Hepatocyte (in vitro differentiated cells): ENCODE data around the gene LRRC3B. TPM values are rescaled to one million over a fixed set of nuclear protein-coding genes. Genes with fewer than 3 reads are reported as not detected.

Experiments used
- DNase-seq: peaks from one replicate; pipeline ENCODE4 v3.0.0-alpha.2; 2016; ENCODE audit warnings: low spot score
- H2AFZ ChIP-seq: fragments of 200-600 bp; sonication (generic); 2 replicates; pipeline ENCODE4 v1.6.0; 2016; ENCODE audit warnings: antibody characterized with exemption, mild to moderate bottlenecking
- H3K27ac ChIP-seq: fragments of 200-600 bp; sonication (generic); 2 replicates; pipeline ENCODE4 v1.5.1; 2016; ENCODE audit warnings: mild to moderate bottlenecking
- H3K27me3 ChIP-seq: fragments of 200-600 bp; sonication (generic); 2 replicates; pipeline ENCODE4 v1.6.1; 2016
- H3K36me3 ChIP-seq: fragments of 200-600 bp; sonication (generic); replicated peaks from 2 replicates; pipeline ENCODE4 v1.5.1; 2016; ENCODE audit warnings: low read depth; ENCODE audit not compliant: insufficient read depth
- H3K4me1 ChIP-seq: fragments of 200-600 bp; sonication (generic); 2 replicates; pipeline ENCODE4 v1.5.1; 2016; ENCODE audit warnings: mild to moderate bottlenecking, moderate library complexity; ENCODE audit not compliant: insufficient read depth
- H3K4me2 ChIP-seq: fragments of 200-600 bp; sonication (generic); 2 replicates; pipeline ENCODE4 v1.6.0; 2016
- H3K4me3 ChIP-seq: fragments of 200-600 bp; sonication (generic); 2 replicates; pipeline ENCODE4 v1.5.1; 2016; ENCODE audit warnings: mild to moderate bottlenecking
- H3K79me2 ChIP-seq: fragments of 200-600 bp; sonication (generic); 2 replicates; pipeline ENCODE4 v1.6.0; 2017; ENCODE audit warnings: mild to moderate bottlenecking
- H3K9me2 ChIP-seq: fragments of 200-600 bp; sonication (generic); replicated peaks from 2 replicates; pipeline ENCODE4 v1.6.0; 2017; ENCODE audit warnings: mild to moderate bottlenecking; ENCODE audit not compliant: insufficient read depth
- H3K9me3 ChIP-seq: fragments of 200-600 bp; sonication (generic); 2 replicates; pipeline ENCODE4 v1.5.1; 2016; ENCODE audit warnings: low read depth, mild to moderate bottlenecking
- H4K20me1 ChIP-seq: fragments of 200-600 bp; sonication (generic); 2 replicates; pipeline ENCODE4 v1.6.0; 2016; ENCODE audit warnings: mild to moderate bottlenecking; ENCODE audit not compliant: insufficient read depth, poor library complexity, severe bottlenecking
- EZH2 ChIP-seq: fragments of 200-600 bp; sonication (generic); IDR thresholded peaks from 2 replicates; pipeline ENCODE4 v1.6.1; 2016; ENCODE audit warnings: antibody characterized with exemption, mild to moderate bottlenecking, borderline replicate concordance
- EZH2phosphoT487 ChIP-seq: fragments of 200-600 bp; sonication (generic); IDR thresholded peaks from one replicate; pipeline ENCODE4 v1.6.1; 2018; ENCODE audit warnings: antibody characterized with exemption, mild to moderate bottlenecking, low read depth, moderate library complexity; ENCODE audit not compliant: unreplicated experiment, severe bottlenecking
- WGBS: methylation state at CpG from one replicate; pipeline ENCODE4 v1.1.6; 2016; ENCODE audit warnings: low lambda C conversion rate; ENCODE audit errors: missing lambda C conversion rate; 5-methylcytosine and 5-hydroxymethylcytosine counted together
- polyA plus RNA-seq: library from polyadenylated mRNA; unstranded; fragments of >200 nt; fragmentation: Nextera tagmentation; extraction: Ambion mirVana; gene quantifications from 2 replicates; pipeline ENCODE4 v1.2.1, GENCODE V29; 2016
- total RNA-seq: library from RNA; depleted of rRNA; stranded (reverse); fragments of >200 nt; gene quantifications from 2 replicates; pipeline ENCODE4 v1.2.3, GENCODE V29; 2014
- TF ChIP-seq, protein P1 (sequence below): fragments of 200-600 bp; sonication (generic); IDR thresholded peaks from 2 replicates; pipeline ENCODE4 v1.5.1; 2016; ENCODE audit warnings: antibody characterized with exemption, mild to moderate bottlenecking; ENCODE audit not compliant: poor library complexity

Gene LRRC3B
- total and polyA plus RNA-seq, 2 experiments from 2014 or later, result 1.7 to 5.9 TPM

DNA sequence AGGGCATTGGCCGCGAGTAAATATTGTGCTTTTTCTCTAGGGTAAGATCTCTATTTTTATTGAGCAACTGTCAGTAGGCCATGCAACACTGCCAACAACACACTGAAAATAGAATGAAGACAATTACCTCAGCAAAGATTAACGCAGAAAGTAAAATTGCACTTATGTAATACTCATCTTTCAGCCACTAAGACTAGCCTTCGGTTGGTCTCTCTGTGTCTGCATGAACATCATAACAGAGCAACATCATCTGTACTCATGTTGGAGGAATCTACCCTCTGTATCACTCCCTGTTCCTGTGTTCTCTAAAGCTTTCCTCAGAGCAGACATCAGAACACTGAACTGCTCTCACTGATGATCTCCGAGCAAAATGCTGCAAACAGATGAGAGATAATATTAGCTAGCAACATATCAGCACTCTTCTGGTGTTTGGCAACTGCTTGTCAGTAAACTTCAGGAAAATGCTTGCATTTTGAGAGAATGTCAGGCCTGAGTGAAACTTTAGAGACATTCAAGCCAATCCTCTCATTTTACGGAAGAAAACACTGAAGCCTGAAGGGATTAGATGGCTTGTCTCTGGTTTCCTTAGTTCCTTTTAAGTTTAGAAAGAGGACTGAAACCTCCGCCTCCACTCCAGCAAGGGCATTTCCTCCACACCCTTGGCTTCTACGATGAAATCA, 8.4 kb upstream of the LRRC3B start:
- Histone ChIP-seq H3K36me3 (no peaks in the 10 kb centered on the region), H2AFZ (no peak overlapping the region), H3K4me3 (no peak overlapping the region), H3K9me3 (no peaks in the 10 kb centered on the region), H3K27ac (peak overlapping the region; percentile 54), H3K79me2 (no peaks in the 10 kb centered on the region), H3K4me1 (no peaks in the 10 kb centered on the region), H3K9me2 (no peaks in the 10 kb centered on the region), H3K27me3 (no peaks in the 10 kb centered on the region), H3K4me2 (peak overlapping the region; percentile 37), H4K20me1 (no peaks in the 10 kb centered on the region)
- TF ChIP-seq, protein P1, sequence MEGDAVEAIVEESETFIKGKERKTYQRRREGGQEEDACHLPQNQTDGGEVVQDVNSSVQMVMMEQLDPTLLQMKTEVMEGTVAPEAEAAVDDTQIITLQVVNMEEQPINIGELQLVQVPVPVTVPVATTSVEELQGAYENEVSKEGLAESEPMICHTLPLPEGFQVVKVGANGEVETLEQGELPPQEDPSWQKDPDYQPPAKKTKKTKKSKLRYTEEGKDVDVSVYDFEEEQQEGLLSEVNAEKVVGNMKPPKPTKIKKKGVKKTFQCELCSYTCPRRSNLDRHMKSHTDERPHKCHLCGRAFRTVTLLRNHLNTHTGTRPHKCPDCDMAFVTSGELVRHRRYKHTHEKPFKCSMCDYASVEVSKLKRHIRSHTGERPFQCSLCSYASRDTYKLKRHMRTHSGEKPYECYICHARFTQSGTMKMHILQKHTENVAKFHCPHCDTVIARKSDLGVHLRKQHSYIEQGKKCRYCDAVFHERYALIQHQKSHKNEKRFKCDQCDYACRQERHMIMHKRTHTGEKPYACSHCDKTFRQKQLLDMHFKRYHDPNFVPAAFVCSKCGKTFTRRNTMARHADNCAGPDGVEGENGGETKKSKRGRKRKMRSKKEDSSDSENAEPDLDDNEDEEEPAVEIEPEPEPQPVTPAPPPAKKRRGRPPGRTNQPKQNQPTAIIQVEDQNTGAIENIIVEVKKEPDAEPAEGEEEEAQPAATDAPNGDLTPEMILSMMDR, result no peak
- TF ChIP-seq EZH2phosphoT487, result no peak
- no peak for TF ChIP-seq EZH2
- 59% methylated on average over 8 of the region's 8 CpGs for WGBS
- DNase-seq, result peak; percentile 6

DNA sequence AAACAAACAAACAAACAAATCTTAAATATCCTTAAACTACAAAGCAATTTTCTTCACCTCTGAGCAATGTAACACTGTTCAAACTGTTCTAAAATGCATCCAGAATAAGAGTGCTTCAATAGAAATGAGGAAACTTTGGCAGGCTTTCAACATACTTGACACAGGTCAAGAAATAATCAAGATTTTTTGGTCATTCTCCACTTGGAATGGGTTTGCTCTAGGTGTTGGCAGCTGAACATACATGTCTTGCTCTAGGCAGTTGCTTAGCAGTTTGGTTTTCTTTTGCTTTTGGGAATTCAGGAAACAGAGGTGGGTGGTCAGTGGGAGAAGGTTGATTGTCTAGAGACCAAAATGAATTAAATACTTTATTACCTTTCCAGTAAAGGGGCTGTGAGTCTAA, 1.4 kb upstream of the LRRC3B start:
- H3K9me2 ChIP-seq, result no peaks in the 10 kb centered on the region
- no peak overlapping the region for H3K4me3 ChIP-seq
- H4K20me1 ChIP-seq, result no peaks in the 10 kb centered on the region
- H3K27ac ChIP-seq, result no peak overlapping the region
- no peaks in the 10 kb centered on the region for H3K9me3 ChIP-seq
- peak overlapping the region; percentile 92 for H3K4me2 ChIP-seq
- H3K36me3 ChIP-seq, result no peaks in the 10 kb centered on the region
- no peak for DNase-seq
- H2AFZ ChIP-seq, result no peak overlapping the region
- peaks cover 7% of the 10 kb centered on the region for H3K4me1 ChIP-seq
- TF ChIP-seq EZH2 (no peak), EZH2phosphoT487 (no peak)
- TF ChIP-seq, protein P1, result no peak
- no peaks in the 10 kb centered on the region for H3K79me2 ChIP-seq
- H3K27me3 ChIP-seq, result peaks cover 52% of the 10 kb centered on the region

DNA sequence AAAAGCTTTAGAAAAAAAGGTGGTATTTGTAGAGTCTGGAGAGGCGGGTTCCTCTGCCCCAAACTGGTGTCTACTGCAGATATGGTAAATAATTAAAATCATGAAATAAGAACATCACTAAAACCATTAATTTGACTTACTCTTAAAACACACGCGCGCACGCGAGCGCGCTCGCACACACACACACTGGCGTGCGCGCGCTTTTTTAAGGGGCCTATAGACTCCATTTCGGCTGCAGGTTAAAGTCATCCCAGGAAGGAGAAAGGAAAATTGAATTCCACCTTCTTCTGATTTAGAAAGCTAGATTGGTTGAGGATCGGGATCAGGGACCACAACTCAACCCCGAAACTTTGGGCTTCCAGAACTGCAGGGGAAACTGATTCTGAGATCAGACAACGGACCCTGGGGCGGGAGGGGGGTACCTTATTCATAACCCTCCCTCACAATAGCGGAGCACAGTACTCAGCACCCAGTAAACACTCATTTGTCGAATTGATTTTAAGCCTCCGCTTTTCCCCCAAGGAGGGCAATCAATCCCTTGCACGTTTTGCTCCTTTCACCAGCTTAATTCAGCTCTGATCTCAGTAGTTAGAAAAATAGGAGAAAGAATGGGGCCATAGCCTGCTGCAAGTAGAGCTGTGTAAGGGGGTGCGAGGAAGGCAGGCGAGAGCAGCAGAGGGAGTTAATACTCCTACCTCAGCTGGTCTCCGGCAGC, 509 bp upstream of the LRRC3B start:
- Histone ChIP-seq H2AFZ (peak overlapping the region; percentile 65), H3K4me3 (peak overlapping the region; percentile 30)

More for the DNA sequence above, 509 bp upstream of the LRRC3B start:
- Histone ChIP-seq H3K4me2 (peak overlapping the region; percentile 92), H3K9me2 (no peaks in the 10 kb centered on the region), H3K27ac (peak overlapping the region; percentile 2), H4K20me1 (no peaks in the 10 kb centered on the region), H3K9me3 (no peaks in the 10 kb centered on the region), H3K4me1 (peaks cover 7% of the 10 kb centered on the region), H3K79me2 (no peaks in the 10 kb centered on the region), H3K27me3 (peaks cover 54% of the 10 kb centered on the region), H3K36me3 (no peaks in the 10 kb centered on the region)
- WGBS, result 7% methylated on average over 25 of the region's 25 CpGs
- DNase-seq, result peak; percentile 7
- TF ChIP-seq, protein P1, result no peak
- peak; percentile 7 for TF ChIP-seq EZH2
- no peak for TF ChIP-seq EZH2phosphoT487
